Ascending aorta (tissue), 2 donors: ENCODE results near the gene TBL3. TPM values are rescaled to one million over a fixed set of nuclear protein-coding genes. Genes with fewer than 3 reads are reported as not detected.

Source experiments
- DNase-seq, 2 donors: peaks; one replicate each; pipeline ENCODE4 v3.0.0-alpha.2; 2019; ENCODE audit warnings: low spot score in 2 of 2
- H3K27ac ChIP-seq, 2 donors: fragments of 200-600 bp; sonication (generic); one replicate each; pipeline ENCODE4 v1.5.1; 2016 to 2017; ENCODE audit warnings: mild to moderate bottlenecking in 1 of 2
- H3K27me3 ChIP-seq: fragments of 200-600 bp; sonication (generic); one replicate; pipeline ENCODE4 v1.5.1; 2017
- H3K36me3 ChIP-seq, 2 donors: fragments of 200-600 bp; sonication (generic); one replicate each; pipeline ENCODE4 v1.5.1; 2016
- H3K4me1 ChIP-seq, 2 donors: fragments of 200-600 bp; sonication (generic); one replicate each; pipeline ENCODE4 v1.5.1; 2016 to 2017; ENCODE audit warnings: mild to moderate bottlenecking in 1 of 2
- H3K4me3 ChIP-seq, 2 donors: fragments of 200-600 bp; sonication (generic); one replicate each; pipeline ENCODE4 v1.5.1; 2016 to 2017; ENCODE audit warnings: mild to moderate bottlenecking in 1 of 2
- H3K9me3 ChIP-seq, 2 donors: fragments of 200-600 bp; sonication (generic); one replicate each; pipeline ENCODE4 v1.5.1; 2016
- intact Hi-C: fragments of 100-400 bp; cut with DNase I; formaldehyde crosslinking; loops from one replicate; pipeline ENCODE4 v1.15.1; 2023
- total RNA-seq: library from RNA; depleted of rRNA; stranded (reverse); fragments of >200 nt; gene quantifications from one replicate; pipeline ENCODE4 v1.1.0, GENCODE V29; 2016
- TF ChIP-seq, protein P1 (sequence below), 3 experiments: fragments of 200-600 bp in 2 of 3; fragments of 450-650 bp in 1 of 3; sonication (generic) in 2 of 3; IDR thresholded peaks; one replicate each; pipeline ENCODE4 v1.5.1; 2016 to 2019; ENCODE audit warnings: antibody characterized with exemption in 3 of 3, mild to moderate bottlenecking in 1 of 3, moderate library complexity in 1 of 3

TBL3 gene
- total RNA-seq, 1 donor from 2014 or later = 55.7 TPM

- H3K27me3 ChIP-seq = peaks cover 17% of the 10 kb centered on the region
- no peak overlapping the region for H3K27ac ChIP-seq
- H3K4me1 ChIP-seq = peaks cover 4% of the 10 kb centered on the region in 2 donors
- peaks cover 43 to 49% of the 10 kb centered on the region in 2 donors for H3K36me3 ChIP-seq
- no peak for DNase-seq
- H3K4me3 ChIP-seq = no peak overlapping the region
- intact Hi-C loops = no loop called here
- no peaks in the 10 kb centered on the region for H3K9me3 ChIP-seq
- TF ChIP-seq, protein P1, sequence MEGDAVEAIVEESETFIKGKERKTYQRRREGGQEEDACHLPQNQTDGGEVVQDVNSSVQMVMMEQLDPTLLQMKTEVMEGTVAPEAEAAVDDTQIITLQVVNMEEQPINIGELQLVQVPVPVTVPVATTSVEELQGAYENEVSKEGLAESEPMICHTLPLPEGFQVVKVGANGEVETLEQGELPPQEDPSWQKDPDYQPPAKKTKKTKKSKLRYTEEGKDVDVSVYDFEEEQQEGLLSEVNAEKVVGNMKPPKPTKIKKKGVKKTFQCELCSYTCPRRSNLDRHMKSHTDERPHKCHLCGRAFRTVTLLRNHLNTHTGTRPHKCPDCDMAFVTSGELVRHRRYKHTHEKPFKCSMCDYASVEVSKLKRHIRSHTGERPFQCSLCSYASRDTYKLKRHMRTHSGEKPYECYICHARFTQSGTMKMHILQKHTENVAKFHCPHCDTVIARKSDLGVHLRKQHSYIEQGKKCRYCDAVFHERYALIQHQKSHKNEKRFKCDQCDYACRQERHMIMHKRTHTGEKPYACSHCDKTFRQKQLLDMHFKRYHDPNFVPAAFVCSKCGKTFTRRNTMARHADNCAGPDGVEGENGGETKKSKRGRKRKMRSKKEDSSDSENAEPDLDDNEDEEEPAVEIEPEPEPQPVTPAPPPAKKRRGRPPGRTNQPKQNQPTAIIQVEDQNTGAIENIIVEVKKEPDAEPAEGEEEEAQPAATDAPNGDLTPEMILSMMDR (IDR thresholded peaks at IDR 0.05) = no peak
Measured at GRCh38 chr16:1978476-1979120, 6.7 kb downstream of the TBL3 start.

GRCh38 chr16:1979271-1980029 lies 7.6 kb downstream of the TBL3 start:
- TF ChIP-seq, protein P1 (IDR thresholded peaks at IDR 0.05) = no peak
- peaks cover 42 to 45% of the 10 kb centered on the region in 2 donors for H3K36me3 ChIP-seq

DNA sequence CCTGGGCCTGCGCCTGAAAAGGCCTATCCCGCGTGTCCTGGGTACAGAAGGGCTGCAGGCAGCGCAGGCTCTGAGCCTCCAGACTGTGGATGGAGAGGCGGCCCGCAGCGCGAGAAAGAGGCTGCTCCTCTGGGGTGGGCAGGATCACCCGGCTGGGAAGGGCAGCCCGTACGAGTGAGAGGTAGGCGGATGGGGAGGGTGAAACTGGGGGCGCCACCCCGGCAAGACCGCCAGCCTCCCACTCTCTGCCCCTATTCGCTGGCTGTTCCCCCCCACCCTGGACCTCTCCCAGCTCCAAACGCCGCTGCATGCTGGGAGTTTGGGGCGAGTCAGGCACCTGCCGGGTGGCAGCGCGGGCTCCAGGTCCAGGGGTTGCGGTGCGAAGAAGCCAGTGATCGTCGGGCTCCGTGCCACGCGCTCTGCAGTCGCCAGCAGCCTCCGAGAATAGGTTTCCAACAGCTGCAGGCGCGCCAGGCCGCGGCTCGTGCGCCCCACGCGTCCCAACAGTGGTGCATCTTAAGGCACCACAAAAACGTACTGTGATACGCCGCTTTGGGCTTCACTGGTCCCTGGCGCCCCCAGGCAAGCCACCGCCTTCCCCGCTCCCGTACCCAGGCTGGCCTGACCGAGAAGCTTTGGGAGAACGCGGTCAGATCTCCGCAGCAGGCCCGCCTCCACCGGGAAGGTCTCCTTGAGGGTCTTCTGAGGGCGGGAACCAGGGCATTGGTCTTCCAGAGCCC lies 8.3 kb downstream of the TBL3 start:
- no peak overlapping the region for H3K4me3 ChIP-seq
- no peak overlapping the region for H3K27ac ChIP-seq
- H3K27me3 ChIP-seq = peaks cover 17% of the 10 kb centered on the region
- H3K4me1 ChIP-seq = peaks cover 8 to 11% of the 10 kb centered on the region in 2 donors
- intact Hi-C loops = no loop called here
- DNase-seq = no peak
- peaks cover 34 to 38% of the 10 kb centered on the region in 2 donors for H3K36me3 ChIP-seq
- no peaks in the 10 kb centered on the region for H3K9me3 ChIP-seq
- TF ChIP-seq, protein P1 (IDR thresholded peaks at IDR 0.05) = no peak

More at GRCh38 chr16:1979271-1980029, 7.6 kb downstream of the TBL3 start:
- DNase-seq = no peak
- intact Hi-C loops = no loop called here
- Histone ChIP-seq H3K27me3 (peaks cover 17% of the 10 kb centered on the region), H3K9me3 (no peaks in the 10 kb centered on the region), H3K4me1 (peaks cover 4% of the 10 kb centered on the region in 2 donors), H3K4me3 (no peak overlapping the region), H3K27ac (no peak overlapping the region)

- Histone ChIP-seq H3K36me3 (peaks cover 34 to 37% of the 10 kb centered on the region in 2 donors), H3K27me3 (peaks cover 17% of the 10 kb centered on the region), H3K4me1 (peaks cover 10 to 16% of the 10 kb centered on the region in 2 donors), H3K4me3 (no peak overlapping the region), H3K27ac (no peak overlapping the region), H3K9me3 (no peaks in the 10 kb centered on the region)
- TF ChIP-seq, protein P1 (IDR thresholded peaks at IDR 0.05) = no peak
- DNase-seq = no peak
- intact Hi-C loops = no loop called here
Measured at GRCh38 chr16:1980770-1981087, 8.9 kb downstream of the TBL3 start.

GRCh38 chr16:1981398-1981836 lies 9.6 kb downstream of the TBL3 start, which contains the start of gene NOXO1:
TSS of gene NOXO1 (minus strand) at chr16:1981469. CDS start at chr16:1981179, 290 bp downstream.
- Histone ChIP-seq H3K36me3 (peaks cover 34 to 37% of the 10 kb centered on the region in 2 donors), H3K4me1 (peaks cover 10 to 16% of the 10 kb centered on the region in 2 donors), H3K9me3 (no peaks in the 10 kb centered on the region), H3K4me3 (no peak within 1 kb of the TSS), H3K27ac (no peak within 1 kb of the TSS), H3K27me3 (peaks cover 17% of the 10 kb centered on the region)
- DNase-seq = no peak
- TF ChIP-seq, protein P1 (IDR thresholded peaks at IDR 0.05) = no peak
- intact Hi-C loops = no loop called here
